HepG2 (cell line): ENCODE results near the gene OPRL1. TPM values are rescaled to one million over a fixed set of nuclear protein-coding genes. Genes with fewer than 3 reads are reported as not detected.

Source experiments
- ARID5B ChIP-seq: IDR thresholded peaks from 2 replicates; pipeline ENCODE4 v1.4.0; 2020; ENCODE audit warnings: mild to moderate bottlenecking, missing genetic modification reagents
- CSRNP2 ChIP-seq: sonication (generic); formaldehyde crosslinking; conservative IDR thresholded peaks from 2 replicates; pipeline ENCODE4 v1.8.0; 2022; ENCODE audit warnings: low read depth, missing genetic modification reagents
- FOXP1 ChIP-seq, 2 experiments: fragments of 450-650 bp in 1 of 2; IDR thresholded peaks; 2 replicates each; pipeline ENCODE4 v1.6.1; 2017 to 2018; ENCODE audit warnings: antibody characterized with exemption in 1 of 2
- KDM2A ChIP-seq: sonication (generic); formaldehyde crosslinking; IDR thresholded peaks from 2 replicates; pipeline ENCODE4 v1.4.0; 2020; ENCODE audit warnings: low read depth, missing genetic modification reagents, borderline replicate concordance
- NONO ChIP-seq, 2 experiments: fragments of 450-650 bp in 1 of 2; sonication (generic) in 1 of 2; formaldehyde crosslinking in 1 of 2; IDR thresholded peaks in 1 of 2; conservative IDR thresholded peaks in 1 of 2; 2 replicates each; pipeline versions ENCODE4 v1.6.1 to v1.8.0; 2017 to 2022; ENCODE audit warnings: mild to moderate bottlenecking in 1 of 2, missing genetic modification reagents in 1 of 2, moderate library complexity in 1 of 2
- POLR2AphosphoS2 ChIP-seq: IDR thresholded peaks from 2 replicates; pipeline ENCODE4 v1.6.1; 2011; ENCODE audit warnings: low read depth, low read length, improper control_type of control experiment
- REXO4 ChIP-seq: sonication (generic); formaldehyde crosslinking; IDR thresholded peaks from 2 replicates; pipeline ENCODE4 v1.8.0; 2022; ENCODE audit warnings: missing genetic modification reagents, mild to moderate bottlenecking, borderline replicate concordance
- RORA ChIP-seq: sonication (generic); formaldehyde crosslinking; IDR thresholded peaks from 2 replicates; pipeline ENCODE4 v1.5.0; 2020; ENCODE audit warnings: mild to moderate bottlenecking, missing genetic modification reagents, moderate library complexity
- SMAD1 ChIP-seq: sonication (generic); formaldehyde crosslinking; IDR thresholded peaks from 2 replicates; pipeline ENCODE4 v1.4.0; 2020; ENCODE audit warnings: missing genetic modification reagents, low read depth, mild to moderate bottlenecking, borderline replicate concordance
- SP140L ChIP-seq: sonication (generic); formaldehyde crosslinking; IDR thresholded peaks from 2 replicates; pipeline ENCODE4 v1.4.0; 2020; ENCODE audit warnings: missing genetic modification reagents, borderline replicate concordance
- ZFP91 ChIP-seq: sonication (generic); formaldehyde crosslinking; IDR thresholded peaks from 2 replicates; pipeline ENCODE4 v1.9.0; 2022; ENCODE audit warnings: missing genetic modification reagents, mild to moderate bottlenecking, borderline replicate concordance
- ZKSCAN1 ChIP-seq: fragments of 150-350 bp; IDR thresholded peaks from 2 replicates; pipeline ENCODE4 v1.6.1; 2014; ENCODE audit warnings: low read length
- ZNF34 ChIP-seq: sonication (generic); formaldehyde crosslinking; IDR thresholded peaks from 2 replicates; pipeline ENCODE4 v1.4.0; 2020; ENCODE audit warnings: mild to moderate bottlenecking, missing genetic modification reagents, borderline replicate concordance
- ZNF383 ChIP-seq: sonication (generic); formaldehyde crosslinking; IDR thresholded peaks from 2 replicates; pipeline ENCODE4 v1.4.0; 2020; ENCODE audit warnings: missing genetic modification reagents, mild to moderate bottlenecking, borderline replicate concordance
- ZNF546 ChIP-seq: sonication (generic); formaldehyde crosslinking; conservative IDR thresholded peaks from 2 replicates; pipeline ENCODE4 v1.8.1; 2023; ENCODE audit warnings: mild to moderate bottlenecking, missing genetic modification reagents
- ZNF552 ChIP-seq: sonication (generic); formaldehyde crosslinking; IDR thresholded peaks from 2 replicates; pipeline ENCODE4 v1.9.0; 2022; ENCODE audit warnings: missing genetic modification reagents, mild to moderate bottlenecking, borderline replicate concordance
- ZNF788 ChIP-seq: sonication (generic); formaldehyde crosslinking; IDR thresholded peaks from 2 replicates; pipeline ENCODE4 v1.5.0; 2020; ENCODE audit warnings: mild to moderate bottlenecking, missing genetic modification reagents, borderline replicate concordance
- ZSCAN12 ChIP-seq: sonication (generic); formaldehyde crosslinking; IDR thresholded peaks from 2 replicates; pipeline ENCODE4 v1.9.0; 2021; ENCODE audit warnings: mild to moderate bottlenecking, missing genetic modification reagents
- polyA plus RNA-seq, 8 experiments: library from polyadenylated mRNA; depleted of rRNA in 3 of 8; stranded (reverse) in 7 of 8; unstranded in 1 of 8; fragments of >200 nt; fragmentation: Illumina TruSeq in 4 of 8; extraction: Trizol in 4 of 8; gene quantifications; 2 replicates each; pipeline versions ENCODE4 v1.2.1 to v1.2.3, GENCODE V29; 2011 to 2016; ENCODE audit warnings: low read depth in 4 of 8, missing spikeins in 1 of 8, mixed read lengths in 1 of 8; ENCODE audit not compliant: insufficient read depth in 1 of 8
- total RNA-seq, 5 experiments: library from RNA; depleted of rRNA; stranded (reverse); fragments of >200 nt; fragmentation: Illumina TruSeq; extraction: Trizol; gene quantifications; 2 replicates each; pipeline ENCODE4 v1.2.3, GENCODE V29; 2016; ENCODE audit warnings: low read depth in 1 of 5

OPRL1 gene
- total and polyA plus RNA-seq, 2 of the 13 experiments (the other 11 are each of a cell fraction or from before 2014, with no cell fraction given): 0.35 to 0.71 TPM

- TF ChIP-seq KDM2A (CRISPR knock-in tag): peak; percentile 50
- no peak for TF ChIP-seq REXO4 (CRISPR knock-in tag)
- TF ChIP-seq ZNF383 (CRISPR knock-in tag): peak; percentile 51; the same call in 1 of the 2 replicates
- TF ChIP-seq ZFP91 (CRISPR knock-in tag): no peak
- TF ChIP-seq POLR2AphosphoS2: no peak
- TF ChIP-seq SP140L (CRISPR knock-in tag): no peak
- 0 out of 2 replicates have a peak, but pooled peaks have one; percentile 48 for TF ChIP-seq ZNF546 (CRISPR knock-in tag)
- TF ChIP-seq ZNF34 (CRISPR knock-in tag): 0 out of 2 replicates have a peak, but pooled peaks have one; percentile 52
- TF ChIP-seq SMAD1 (CRISPR knock-in tag): no peak
- 0 out of 2 replicates have a peak, but pooled peaks have one; percentile 23 for TF ChIP-seq ZNF788
- no peak; the same call in 1 of the 2 replicates for TF ChIP-seq ARID5B (CRISPR knock-in tag)
- TF ChIP-seq ZSCAN12 (CRISPR knock-in tag): no peak
- no peak for TF ChIP-seq ZKSCAN1
- no peak for TF ChIP-seq RORA
- no peak for TF ChIP-seq FOXP1 (IDR thresholded peaks at IDR 0.05)
- TF ChIP-seq FOXP1 (CRISPR knock-in tag; IDR thresholded peaks at IDR 0.05): no peak
- no peak for TF ChIP-seq NONO (IDR thresholded peaks at IDR 0.05)
- TF ChIP-seq NONO (CRISPR knock-in tag; conservative IDR thresholded peaks at IDR 0.05): no peak; the same call in 1 of the 2 replicates
- TF ChIP-seq CSRNP2 (CRISPR knock-in tag): no peak
- TF ChIP-seq ZNF552 (CRISPR knock-in tag): 0 out of 2 replicates have a peak, but pooled peaks have one; percentile 53
Measured at GRCh38 chr20:64083804-64084684, 4.2 kb downstream of the OPRL1 start, which contains the start of gene LKAAEAR1 (continued).
